SIG-M5 treated with dmso at 0.1 percent for 504 hours (cell line): ENCODE measurements around the gene STXBP5.

Source experiments
- DNase-seq: peaks from one replicate; lab custom pipeline; 2025; ENCODE audit not compliant: unreplicated experiment; lab: John Stamatoyannopoulos, UW

STXBP5 gene

GRCh38 chr6:147207837-147208754, 3.9 kb downstream of the STXBP5 start:
- no peak for DNase-seq

GRCh38 chr6:147209762-147210449, 5.7 kb downstream of the STXBP5 start:
- DNase-seq = no peak

DNA sequence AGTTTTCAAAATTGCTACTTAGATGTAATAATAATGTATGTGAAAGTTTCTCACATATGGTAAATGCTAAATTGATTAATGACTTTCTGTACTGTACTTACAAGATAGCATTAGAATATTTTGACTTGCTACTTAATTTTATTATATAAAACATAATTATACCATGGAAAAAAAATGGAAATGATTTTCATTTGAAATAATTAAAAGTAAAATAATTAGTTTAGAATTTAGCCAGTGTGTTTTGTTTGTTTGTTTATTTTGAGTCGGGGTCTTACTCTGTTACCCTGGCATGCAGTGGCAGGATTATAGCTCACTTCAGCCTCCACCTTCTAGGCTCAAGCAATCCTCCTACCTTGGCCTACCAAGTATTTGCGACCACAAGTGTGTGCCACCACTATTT, 7.1 kb downstream of the STXBP5 start:
- DNase-seq = no peak

GRCh38 chr6:147211831-147212230, 7.6 kb downstream of the STXBP5 start:
- DNase-seq = no peak

- no peak for DNase-seq
Observed at GRCh38 chr6:147212622-147213021, 8.4 kb downstream of the STXBP5 start.

DNA sequence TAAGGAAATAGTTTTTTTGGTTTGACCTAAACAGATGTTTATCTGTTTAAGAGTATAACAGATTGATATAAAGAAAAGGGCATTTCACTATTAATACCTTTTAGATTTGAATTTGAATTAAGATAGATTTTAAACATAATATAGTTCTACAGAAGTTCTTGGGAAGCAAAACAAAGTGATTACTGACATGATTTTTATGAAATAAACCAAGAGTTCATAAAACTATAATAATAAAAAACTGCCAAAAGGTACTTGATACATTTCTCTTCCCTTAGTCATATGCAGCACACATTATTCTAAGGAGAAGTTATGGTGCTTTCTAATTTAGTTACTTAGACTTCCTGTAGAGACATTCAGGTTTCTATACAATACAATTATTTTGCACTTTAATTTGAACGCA, 9.6 kb downstream of the STXBP5 start:
- DNase-seq = no peak

DNA sequence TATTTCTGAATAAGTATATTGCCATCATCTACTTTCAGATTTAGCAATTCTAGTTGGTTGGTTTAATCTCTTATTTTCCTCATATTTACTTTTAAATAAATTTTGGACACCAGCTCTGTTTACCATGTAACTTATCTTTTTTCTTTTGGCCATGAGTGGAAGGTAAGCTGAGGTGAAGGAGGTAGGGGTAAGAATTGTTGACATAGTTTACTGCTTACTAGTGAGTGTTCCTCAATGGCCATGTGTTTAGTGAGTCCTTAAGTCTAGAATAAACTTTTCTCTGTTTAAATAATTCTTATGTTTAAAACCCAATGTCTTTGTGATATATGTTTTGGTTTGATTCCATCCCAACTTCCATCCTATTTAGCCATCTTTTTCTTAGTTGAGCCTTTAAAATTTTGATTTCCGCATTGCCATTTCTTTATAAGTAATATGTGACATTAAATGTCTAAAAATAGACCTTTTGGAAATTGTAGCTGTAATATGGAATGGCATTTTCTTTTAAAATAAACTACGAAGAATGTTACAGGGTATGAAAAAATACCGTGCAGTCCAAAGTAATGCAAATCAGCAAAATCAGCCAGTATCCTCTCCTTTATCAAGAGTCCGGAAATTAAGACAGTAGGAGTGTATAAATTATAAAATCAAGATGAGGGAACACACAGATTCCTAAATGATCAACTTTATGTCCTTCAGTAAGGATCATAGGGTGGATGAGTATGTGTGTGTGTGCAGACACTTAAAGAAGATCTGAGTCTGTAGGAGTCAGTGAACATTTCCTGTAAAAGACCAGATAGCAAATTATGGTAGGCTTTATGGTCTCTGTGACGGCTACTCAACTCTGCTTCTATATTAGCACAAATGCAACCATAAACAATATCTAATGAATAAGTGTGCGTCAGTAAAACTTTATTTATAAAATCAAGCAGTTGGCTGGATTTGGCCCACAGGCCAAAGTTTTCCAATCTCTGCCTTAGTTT, 10.3 kb downstream of the STXBP5 start:
- DNase-seq = no peak

DNA sequence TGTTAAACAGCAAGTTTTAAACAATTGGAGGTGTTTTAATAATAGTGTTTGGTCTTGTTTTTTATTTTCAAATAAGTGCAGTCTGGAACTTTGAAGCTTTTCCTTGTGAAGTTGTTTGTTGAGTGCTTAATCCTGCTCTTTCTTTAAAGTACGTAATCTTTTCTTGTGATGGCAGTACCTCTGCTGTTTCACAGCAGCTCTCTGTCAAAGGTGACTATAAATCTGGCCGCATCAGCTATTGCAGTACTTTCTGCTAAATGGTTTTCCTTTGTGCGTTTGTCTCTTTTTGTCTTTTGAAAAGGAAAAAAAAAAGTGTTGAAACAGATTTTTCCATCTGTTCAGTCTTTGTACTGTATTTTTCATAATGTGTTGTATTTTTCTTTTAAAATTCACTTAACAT, 12.7 kb downstream of the STXBP5 start:
- no peak for DNase-seq

DNA sequence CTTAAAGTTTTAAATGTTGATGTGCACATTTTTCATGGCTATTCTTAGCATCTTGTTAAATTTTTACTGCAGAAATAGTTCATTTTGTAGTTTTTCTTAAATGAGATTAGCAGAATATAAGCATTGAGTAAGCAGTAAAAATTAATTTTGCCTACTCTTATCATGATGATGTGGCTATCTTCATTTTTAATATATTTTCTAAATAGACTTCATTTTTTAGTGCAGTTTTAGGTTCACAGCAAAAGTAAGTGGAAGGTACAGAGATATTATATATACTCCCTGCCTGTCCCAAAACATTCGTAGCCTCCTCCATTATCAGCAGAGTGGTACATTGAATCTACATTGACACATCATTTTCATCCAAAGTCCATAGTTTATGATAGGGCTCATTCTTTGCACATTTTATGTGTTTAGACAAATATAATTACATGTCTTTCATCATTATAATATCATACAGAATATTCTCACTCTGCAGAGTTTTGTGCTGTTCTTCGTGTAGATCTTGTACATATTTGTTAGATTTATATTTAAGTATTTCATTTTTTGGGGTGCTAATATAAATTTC, 13.7 kb downstream of the STXBP5 start:
- DNase-seq = no peak

DNA sequence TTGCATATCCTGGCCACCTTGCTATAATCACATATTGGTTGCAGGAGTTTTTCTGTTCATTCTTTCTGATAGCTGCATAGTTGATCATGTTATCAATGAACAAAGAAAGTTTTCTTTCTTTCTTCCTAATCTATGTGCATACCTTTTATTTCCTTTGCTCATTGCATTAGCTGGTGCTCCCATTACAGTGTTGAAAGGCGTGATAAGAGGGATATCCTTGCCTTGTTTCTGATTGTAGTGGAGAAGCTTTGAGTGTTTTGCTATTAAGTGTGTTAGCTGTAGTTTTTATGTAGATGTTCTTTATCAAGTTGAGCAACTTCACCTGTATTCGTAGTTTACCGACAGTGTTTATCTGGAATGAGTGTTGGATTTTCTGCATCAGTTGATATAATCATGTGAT, 14.6 kb downstream of the STXBP5 start:
- no peak for DNase-seq

DNA sequence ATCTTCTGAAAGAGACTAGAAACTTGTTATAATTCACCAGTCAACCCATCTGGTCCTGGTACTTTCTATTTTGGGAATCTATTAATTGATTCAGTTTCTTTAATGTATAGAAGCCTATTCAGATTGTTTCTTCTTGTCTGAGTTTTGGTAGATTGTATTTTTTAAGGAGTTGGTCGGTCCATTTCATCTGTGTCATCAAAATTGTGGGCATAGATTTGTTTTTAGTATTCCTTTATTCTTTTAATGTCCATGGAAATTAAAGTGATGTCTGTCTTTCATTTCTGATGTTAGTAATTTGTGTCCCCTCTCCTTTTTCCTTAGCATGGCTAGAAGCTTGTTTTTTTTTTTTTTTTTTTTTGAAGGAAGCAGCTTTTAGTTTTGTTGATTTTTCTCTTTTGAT, 15.2 kb downstream of the STXBP5 start:
- no peak for DNase-seq

- DNase-seq = no peak
Observed at GRCh38 chr6:147220345-147220744, 16.1 kb downstream of the STXBP5 start.

DNA sequence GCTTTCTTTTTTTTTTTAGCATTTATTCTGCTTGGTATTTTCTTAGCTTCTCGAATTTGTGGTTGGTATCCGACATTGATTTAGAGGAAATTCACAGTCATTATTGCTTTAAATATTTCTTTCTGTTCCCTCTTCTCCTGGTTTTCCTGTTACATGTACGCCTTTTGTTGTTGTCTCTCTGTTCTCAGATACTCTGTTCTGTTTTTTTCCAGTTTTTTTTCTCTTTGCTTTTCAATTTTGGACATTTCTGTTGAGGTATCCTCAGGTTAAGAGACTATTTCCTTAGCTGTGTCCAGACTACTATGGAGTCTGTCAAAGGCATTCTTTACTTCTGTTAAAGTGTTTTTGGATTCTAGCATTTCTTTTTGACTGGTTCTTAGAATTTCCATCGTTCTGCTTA, 17.5 kb downstream of the STXBP5 start:
- no peak for DNase-seq

DNA sequence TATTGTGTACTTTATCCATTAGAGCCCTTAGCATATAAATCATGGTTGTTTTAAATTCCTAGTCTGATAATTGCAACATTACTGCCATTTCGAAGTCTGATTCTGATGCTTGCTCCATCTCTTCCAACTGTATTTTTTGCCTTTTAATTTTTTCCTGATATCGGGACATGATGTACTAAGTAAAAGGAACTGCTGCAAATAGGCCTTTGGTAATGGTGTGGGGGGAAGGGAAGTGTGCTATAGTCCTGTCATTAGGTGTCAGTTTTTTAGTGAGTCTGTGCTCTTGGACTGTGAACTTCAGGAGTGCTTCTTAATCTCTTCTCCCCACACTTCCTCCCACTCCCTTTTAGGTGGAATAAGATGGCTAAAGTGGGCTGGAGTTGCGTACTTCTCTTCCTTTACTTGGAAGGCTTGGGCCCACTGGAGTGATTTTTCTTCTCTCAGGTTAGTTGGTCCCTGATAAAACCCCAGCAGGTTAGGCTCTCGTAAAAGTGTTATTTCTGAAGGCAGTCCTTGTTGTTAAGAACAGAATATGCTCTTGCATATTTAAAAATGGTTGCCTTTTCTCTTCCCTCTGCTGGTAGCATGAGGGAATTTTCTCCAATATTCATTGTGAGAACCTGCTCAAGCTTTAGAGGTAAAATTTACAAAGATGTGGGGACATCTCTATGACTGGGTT, 18.1 kb downstream of the STXBP5 start:
- peak; percentile 9 for DNase-seq

GRCh38 chr6:147223736-147224135, 19.5 kb downstream of the STXBP5 start:
- no peak for DNase-seq

GRCh38 chr6:147226163-147226724, 22.0 kb downstream of the STXBP5 start:
- no peak for DNase-seq

DNA sequence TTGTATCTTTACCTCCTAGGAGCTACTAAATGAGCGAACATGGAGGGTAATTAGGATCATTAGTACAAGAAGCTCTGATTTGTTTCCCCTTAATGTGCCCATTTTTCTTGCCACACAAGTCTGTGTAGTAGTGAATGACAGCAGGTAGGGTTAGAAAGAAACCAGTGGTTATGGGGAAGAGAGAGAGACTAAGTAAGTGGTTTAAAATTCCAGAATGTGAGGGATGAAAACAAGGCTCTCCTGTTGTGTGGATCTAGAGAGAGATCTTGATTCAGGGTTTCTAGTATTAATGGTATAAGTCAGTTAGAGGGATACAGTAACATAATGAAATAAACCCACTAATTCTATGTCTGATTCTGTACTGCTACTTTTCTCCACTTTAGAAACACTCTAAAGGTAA, 22.7 kb downstream of the STXBP5 start:
- no peak for DNase-seq

DNA sequence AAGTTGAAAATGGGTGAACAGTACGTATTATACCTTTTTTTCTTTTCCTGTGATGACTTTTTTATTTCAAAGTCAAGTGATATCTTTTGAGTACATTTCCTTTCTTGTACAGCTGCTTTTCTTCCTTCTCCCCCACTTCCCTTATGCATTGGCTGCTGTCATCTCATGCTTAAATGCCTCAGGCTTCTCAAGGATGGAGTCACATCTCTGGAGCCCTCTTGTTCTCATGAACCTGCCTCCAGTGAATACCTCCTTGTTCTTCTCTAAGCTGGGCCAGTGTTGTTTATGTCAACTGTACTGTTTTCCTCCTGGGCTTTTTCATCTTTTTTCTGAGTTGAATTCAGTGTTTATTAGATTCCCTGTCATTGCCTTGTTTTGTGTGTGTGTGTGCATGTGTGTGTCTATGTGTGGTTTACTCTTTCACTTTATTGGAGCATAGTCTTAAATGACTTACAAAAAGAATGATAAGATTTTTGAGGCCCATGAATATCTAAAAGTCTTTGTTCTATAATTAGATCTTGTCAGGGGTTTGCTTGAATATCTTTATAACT, 23.6 kb downstream of the STXBP5 start:
- DNase-seq = no peak

DNA sequence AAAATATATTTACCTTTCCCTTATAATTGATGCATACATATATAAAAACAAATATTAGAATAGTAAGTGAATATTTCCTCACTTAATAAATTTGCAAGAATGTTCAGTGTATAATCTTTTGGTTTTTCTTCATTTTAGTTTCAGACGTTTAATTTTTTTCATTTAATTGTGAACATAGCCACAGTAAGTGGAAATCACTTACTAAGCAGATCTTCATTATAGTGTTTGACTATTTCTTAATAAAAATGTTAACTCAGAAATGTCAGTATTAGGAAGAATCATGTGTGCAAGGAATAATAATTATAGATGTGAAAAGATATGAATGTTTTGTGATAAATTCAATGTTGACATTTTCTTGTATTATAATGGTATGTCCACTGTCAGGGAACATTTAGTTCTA, 27.4 kb downstream of the STXBP5 start:
- no peak for DNase-seq

DNA sequence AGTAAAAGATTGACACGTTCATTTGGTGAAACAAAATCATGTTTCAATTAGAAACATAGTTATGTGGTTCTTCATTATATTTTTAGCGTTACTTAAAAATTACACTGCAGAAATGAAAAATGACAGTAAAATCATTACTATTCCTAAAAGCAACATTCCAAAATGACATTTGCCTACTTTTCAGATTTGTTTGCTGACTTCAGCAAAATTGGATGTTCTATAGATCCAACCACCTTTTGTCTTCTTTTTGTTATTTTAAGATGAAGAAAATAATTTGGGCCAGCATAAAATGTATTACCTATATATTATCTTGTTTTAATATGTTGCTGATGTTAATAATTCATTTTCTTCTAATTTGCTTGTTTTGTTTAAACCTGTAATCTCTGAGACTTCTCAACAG, 30.5 kb downstream of the STXBP5 start:
- DNase-seq = no peak
